GM21381 (cell line): ENCODE data around the gene BAZ1B.
"Not testable (repeated sequence)": the region's sequence is repeated elsewhere in the genome, so short reads cannot be mapped to it uniquely, and the experiment has no call there.

ENCODE experiments used
- ATAC-seq: cut with Tn5 transposase; IDR thresholded peaks from one replicate; pipeline ENCODE4 v1.9.1; 2021; ENCODE audit warnings: mild to moderate bottlenecking, moderate library complexity; ENCODE audit not compliant: unreplicated experiment

The BAZ1B gene

DNA sequence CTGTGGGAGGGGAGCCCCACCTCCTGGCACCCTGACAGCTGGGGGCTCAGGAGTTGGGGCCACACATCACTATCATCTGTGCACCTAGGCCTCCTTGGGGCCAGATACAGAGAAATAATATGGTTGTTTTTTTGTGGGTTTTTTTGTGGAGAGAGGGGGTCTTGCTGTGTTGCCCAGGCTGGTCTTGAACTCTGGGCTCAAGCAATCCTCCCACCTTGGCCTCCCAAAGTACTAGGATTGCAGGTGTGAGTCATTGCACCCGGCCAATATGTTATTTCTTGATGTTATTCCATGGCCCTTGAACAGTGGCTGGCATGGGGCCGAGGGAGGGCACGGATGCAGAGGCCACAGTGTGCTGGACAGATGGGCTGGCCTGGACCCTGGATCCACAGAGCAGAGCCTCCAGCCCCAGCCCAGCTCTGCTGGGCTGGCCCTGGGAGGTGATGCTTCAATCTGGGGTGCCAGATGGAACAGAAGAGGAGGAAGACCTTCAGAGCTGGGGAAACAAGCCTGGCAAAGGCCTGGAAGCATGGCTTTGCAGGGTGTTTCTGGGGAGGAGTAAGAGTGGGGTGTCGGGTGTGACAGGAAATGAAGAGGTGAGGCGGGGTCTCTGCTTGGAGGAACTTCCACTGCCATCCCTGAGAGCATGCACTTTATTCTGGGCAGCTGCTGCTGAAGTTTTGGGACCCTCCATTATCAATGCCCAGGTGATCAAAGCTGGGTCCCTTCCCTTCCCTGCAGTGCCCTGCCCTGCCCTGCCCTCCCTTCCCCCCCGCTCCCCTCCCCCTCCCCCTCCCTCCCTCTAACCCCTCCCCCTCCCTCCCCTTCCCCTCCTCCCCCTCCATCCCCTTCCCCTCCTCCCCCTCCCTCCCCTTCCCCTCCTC, 92.2 kb downstream of the BAZ1B start:
- ATAC-seq: no peak

DNA sequence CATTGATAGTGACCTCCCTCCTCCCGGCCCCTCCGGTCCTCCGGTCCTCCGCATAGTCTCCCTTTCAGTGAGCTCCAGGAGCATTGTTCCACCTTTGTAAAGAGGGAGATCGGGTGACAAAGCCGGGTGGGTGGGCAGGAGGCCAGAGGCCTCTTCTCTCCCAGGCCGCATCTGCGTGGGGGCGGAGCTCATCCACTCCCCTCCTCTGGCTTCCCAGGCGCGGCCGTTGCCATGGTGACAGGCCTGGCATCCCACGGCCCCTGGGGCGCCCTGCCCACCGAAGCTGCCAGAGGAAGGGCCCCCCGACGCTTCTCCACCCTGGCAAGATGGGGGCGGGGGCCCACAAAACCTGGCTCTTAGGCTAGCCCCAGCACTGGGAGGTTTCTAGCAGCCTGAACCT, 92.9 kb downstream of the BAZ1B start:
- no peak for ATAC-seq

DNA sequence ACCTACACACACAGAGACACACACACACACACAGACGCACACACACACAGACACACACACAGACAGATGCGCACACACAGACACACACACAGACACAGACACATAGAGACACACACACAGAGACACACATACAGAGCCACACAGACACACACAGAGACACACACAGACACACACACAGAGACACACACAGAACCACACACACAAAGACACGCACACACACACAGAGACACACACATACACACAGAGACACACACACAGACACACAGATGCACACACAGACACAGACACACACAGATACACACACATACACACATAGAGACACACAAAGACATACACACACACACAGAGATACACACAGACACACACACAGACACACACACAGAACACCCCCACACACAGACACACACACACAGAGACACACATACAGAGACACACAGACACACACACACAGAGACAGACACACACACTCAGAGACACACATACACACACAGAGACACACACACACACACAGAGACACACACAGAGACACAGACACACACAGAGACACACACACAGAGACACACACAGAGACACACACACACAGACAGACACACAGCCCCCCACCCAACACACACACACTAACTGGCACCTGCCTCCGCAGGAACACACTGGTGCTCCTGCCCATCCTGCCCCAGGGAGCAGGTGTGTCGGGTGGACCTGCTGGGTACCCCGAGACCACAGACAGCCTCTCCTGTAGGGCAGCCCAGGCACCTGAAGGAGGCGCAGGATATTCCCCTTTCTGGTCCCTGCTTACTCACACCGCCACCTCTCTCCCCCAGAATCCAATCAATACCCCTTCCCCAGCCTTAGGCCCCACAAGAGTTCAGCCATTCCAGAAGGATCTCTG, 93.9 kb downstream of the BAZ1B start:
- no peak for ATAC-seq

DNA sequence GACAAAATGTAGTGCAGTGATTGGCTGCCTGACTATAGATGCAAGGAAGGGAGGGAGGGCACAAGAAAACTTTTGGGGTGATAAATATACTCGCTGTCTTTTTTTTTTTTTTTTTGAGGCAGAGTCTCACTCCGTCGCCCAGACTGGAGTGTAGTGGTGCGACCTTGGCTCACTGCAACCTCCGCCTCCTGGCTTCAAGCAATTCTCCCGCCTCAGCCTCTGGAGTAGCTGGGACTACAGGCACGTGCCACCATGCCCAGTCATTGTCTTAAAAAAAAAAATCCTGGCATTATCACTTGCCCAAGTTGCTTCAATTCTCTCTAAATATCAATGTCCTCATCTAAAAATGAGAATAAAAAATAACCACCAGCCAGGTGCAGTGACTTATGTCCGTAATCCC, 96.1 kb downstream of the BAZ1B start:
- ATAC-seq: no peak

DNA sequence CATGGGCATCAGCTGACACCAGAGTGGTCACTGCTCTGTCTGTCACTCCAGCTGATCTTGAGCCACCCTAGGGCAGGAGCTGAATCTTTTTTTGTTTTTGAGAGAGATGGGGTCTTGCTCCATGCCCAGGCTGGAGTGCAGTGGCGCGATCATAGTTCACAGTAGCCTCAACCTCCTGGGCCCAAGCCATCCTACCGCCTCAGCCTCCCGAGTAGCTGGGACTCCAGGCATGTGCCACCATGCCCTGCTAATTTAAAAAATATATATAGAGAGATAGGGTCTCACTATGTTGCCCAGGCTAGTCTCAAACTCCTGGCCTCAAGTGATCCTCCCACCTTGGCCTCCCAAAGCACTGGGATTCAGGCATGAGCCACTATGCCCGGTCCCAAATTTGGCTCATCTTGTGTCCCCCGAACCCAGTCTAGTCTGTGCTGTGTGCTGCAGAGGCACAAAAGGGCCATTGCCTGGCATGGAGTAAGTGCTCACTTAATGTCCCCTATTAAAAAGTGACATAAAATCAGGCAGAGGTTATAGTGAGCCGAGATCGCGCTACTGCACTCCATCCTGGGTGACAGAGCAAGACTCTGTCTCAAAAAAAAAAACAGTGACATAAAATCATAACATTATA, 96.6 kb downstream of the BAZ1B start:
- no peak for ATAC-seq

DNA sequence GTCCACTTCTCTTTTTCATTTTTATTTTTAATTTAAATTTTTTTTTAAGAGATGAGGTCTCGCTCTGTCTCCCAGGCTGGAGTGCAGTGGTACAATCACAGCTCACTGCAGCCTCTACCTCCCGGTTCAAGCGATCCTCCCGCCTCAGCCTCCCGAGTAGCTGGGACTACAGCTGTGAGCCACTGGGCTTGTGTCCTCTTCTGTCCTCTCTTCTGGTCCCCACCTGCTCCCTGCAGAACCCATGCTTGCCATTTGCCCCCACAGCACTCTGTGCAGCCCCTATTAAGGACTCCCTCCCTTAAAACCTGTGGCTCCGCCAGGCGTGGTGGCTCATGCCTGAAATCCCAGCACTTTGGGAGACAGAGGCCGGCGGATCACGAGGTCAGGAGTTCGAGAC, 97.6 kb downstream of the BAZ1B start:
- no peak for ATAC-seq

DNA sequence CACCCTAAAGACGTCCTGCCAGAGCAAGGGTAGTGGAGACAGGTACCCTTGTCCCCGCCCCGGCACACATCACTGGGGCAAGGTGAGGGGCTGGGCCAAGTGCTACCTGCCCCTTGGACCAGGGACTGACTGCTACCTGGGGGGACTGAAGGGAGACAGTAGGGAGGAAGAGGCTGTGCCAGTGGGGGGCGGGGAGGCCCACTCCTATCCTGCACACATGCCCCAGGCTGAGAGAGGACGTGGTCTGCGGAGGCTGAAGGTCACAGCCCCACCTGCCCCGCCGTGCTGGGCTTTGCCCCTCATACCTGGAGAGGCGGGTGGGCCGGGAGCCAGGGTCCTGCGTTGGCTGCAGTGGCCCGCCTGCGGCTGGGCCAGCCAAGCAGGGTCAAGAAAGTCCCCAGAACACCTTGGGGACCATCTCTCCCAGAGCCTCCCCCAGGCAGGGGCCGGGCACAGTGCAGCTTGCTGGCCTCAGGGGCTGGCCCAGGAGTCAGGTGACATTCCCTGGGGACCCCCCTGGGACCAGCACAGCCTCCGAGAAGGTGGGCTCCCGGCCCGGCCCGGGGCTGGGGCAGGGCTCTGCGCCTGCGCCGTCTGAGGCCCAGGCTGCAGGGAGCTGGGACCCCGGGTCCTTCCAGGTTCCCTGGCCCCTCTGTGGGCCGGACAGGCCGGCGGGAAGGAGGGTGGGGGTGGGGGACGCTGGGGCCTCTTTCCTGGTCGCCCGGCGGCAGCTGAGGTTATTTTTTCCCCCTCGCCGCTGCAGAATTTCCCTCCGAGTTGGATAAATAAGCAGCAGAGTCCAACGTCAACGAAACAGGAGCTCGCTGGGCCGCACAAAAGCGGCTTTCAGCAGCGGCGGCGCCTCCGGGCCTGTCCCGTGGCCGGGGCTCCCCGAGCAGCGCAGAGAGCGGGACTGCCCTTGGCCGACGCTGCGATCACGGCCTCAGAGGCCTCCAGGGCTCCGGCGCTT, 98.3 kb downstream of the BAZ1B start:
- ATAC-seq: no peak

DNA sequence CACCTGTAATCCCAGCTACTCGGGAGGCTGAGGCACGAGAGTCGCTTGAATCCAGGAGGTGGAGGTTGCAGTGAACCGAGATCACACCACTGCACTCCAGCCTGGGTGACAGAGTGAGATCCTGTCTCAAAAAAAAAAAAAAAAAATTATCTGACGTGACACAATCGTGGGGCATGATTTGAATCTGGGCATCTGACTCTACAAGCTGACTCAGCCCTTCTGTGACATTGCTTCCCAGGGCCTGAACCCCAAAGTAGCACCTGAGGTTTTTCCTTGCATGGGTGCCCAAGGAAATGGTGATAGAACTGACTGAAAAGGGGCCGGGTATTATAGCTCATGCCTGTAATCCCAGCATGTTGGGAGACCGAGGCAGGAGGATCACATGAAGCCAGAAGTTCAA, 101.5 kb downstream of the BAZ1B start:
- ATAC-seq: not testable (repeated sequence)

DNA sequence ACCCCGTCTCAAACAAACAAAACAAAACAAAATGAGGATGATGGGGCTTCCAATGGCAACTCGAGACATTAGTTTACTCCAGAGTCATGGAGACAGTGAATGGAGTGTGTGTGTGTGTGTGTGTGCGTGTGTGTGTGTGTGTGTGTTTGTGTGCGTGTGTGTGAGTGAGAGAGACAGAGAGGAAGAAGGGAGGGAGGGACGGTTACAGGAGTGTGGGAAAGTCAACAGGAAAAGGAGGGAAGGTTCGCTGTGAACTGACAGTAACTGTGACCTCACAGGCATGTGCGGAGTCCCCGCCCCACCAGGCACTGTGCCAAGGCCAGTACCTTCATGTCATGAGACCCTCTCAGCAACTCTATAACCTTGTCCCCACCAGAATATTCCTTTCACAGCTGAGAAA, 102.1 kb downstream of the BAZ1B start:
- not testable (repeated sequence) for ATAC-seq

DNA sequence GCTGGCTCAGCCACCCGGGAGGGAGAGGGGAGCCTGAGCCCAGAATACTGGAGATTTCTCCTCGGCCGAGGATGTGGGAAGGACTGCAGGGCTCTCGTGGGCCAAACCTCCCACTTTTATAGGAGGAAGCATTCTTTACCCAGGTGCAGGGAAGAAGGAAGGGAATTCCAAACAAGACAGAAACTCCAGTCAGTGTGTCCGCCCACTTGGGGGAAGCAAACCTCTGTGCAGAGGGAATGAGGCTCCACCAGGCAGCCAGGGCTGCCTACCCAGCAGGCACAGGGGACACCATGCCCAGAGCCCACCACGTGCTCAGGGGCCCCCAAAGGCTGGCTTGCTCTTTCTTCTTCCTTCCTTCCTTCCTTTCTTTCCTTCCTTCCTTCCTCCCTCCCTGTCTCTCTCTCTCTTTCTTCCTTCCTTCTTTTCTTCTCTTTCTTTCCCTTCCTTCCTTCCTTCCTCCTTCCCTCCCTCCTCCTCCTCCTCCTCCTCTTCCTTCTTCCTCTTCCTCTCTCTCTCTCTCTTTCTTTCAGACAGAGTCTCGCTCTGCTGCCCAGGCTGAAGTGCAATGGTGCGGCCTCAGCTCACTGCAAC, 103.9 kb downstream of the BAZ1B start:
- ATAC-seq: no peak

DNA sequence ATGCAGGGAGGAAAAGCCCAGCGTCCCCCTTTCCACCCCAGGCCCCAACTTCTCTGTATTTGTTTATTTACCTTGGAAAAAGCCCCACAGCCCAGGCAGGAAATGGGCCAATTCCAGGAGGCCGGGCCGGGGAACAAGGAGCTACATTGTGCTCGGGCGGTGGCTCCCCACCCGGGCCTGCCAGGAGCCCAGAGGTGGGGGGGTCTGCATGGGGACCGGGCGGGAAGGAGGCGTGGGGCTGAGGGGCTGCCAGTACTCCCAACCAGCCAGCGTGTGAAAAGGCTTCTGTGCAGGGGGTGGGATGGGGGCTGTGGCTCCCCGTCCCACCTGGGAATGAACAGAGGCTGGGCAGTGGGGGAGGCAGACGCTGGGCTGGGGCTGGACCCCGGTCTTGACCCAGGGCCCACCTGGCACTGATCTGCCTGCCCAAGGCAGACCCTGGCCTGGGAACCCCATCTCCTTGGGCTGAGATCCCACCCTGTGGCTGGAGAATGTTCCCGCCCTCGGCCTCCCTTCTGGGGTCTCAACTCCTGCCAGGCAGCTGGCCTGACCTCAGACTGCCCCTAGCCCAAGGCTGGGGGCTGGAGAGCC, 111.5 kb downstream of the BAZ1B start:
- ATAC-seq: not testable (repeated sequence)

DNA sequence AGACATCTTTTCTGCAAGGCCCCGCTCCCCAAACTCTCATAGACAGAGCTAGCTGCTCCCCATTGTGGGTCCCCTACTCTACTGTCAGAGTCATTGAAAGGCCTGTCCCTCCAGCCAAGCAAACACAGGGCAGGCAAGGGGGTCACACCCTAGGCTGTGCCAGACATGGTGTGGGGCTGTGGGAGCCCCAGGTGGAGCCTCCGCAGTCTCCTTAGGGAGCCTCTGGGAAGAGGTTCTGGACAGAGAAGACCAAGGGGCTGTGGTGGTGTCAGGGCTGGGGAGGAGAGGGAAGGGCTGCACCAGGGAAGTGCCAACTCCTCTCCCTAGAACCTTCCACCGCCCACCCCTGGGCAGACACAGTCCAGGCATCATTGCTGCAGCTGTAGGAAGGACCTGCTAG, 117.2 kb downstream of the BAZ1B start:
- ATAC-seq: not testable (repeated sequence)

DNA sequence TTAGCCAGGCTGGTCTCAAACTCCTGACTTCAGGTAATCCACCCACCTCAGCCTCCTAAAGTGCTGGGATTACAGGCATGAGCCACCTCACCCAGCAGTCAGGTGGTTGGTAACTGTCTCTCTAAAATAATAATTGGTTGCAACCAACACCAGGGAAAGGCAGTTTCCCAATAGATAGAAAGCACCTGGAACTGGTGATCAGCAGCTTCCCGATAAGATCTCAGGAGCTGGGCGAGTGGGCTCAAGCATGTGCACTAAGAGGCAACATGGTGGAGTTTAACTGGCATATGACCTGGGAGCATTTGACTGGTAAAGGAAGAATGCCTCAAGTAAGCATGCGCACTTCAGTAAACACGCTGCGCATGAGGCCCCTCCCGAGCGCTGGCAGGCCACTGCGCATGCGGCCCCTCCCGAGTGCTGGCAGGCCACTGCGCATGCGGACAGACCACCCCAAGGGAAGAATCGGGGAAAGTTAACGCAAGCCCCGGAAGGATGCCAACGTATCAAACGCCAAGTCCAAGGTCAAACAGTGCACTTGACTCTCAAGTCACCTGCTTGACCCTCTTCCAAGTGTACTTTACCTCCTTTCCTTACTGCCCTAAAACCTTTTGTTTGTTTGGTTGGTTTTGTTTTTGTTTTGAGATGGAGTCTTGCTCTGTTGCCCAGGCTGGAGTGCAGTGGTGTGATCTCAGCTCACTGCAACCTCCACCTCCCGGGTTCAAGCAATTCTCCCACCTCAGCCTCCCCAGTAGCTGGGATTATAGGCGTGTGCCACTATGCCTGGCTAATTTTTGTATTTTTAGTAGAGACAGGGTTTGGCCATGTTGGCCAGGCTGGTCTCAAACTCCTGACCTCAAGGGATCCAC, 122.7 kb downstream of the BAZ1B start:
- not testable (repeated sequence) for ATAC-seq

DNA sequence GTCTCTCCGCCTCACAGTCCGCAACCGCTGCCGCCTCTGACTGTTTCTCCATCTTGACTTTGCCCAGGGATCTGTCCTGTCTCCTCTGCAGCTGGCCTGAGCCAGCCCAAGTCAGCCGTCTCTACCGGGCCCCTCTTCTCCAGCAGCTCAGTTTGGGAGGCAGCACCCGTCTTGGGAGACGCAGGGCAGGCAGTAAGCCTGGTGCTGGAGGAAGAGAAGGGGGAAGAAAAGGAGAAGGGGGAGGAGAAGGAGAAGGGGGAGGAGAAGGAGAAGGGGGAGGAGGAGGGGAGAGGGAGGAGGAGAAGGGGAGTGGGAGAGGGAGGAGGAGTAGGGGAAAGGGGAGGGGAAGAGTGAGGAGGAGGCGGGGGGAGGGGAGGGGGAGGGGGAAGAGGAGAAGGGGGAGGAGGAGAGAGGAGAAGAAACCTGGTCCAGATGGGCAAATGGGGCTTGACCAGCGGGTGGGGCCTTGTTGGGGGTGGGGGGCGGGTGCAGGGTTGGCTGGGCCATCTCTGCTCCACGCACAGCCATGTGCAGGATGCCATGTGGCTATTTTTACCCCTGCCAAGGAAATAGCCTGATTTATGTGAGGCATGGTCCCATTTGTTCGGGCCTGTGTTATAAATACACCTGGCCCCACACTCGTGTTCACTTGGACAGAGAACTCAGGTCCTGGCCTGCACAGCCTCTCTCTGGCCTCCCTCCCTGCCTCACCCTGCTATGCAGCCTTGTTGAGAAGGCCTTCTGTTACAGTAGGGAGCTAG, 124.4 kb downstream of the BAZ1B start:
- no peak for ATAC-seq

DNA sequence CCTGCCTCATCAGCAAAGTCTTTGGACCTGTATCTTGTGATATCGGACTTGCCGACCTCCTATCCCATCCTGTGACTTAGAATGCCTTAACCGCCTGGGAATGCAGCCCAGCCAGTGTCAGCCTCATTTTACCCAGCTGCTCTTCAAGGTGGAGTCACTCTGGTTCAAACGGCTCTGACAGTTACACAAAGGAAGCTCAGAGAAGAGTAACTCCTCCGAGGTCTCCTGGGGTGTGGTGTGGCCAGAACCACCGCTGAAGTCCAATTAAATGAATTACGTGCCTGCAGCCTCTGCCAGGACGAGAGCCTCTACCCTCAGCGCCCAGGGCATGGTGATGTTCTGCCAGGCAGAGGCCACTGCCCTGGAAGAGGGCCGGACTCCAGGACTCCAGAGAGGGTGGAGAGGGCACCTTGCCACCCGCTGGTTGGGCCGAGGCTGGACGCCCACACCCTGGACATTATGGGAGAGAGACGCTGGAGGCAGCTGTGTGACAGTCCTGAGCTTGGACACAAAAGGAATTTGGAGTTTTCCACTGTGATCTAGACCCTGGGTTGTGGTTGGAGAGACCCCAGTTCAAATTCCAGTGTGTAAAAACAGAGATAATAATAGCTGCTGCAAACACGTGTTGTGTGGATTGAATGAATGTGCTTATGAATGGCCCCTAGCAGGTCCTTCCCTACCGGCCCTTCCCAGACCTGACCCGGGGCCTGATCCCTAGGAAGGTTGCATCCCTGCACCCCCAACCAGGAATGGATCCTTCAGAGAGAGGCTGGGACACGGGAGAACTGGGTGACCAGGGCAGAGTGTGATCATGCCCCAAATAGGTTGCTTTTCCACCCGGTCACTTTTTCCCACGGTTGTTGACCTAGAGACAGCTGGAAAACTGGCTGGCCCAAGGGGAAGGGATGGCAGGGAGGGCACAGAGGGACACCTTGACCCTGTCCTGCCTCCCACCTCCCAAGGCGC, 126.3 kb downstream of the BAZ1B start:
- ATAC-seq: no peak

DNA sequence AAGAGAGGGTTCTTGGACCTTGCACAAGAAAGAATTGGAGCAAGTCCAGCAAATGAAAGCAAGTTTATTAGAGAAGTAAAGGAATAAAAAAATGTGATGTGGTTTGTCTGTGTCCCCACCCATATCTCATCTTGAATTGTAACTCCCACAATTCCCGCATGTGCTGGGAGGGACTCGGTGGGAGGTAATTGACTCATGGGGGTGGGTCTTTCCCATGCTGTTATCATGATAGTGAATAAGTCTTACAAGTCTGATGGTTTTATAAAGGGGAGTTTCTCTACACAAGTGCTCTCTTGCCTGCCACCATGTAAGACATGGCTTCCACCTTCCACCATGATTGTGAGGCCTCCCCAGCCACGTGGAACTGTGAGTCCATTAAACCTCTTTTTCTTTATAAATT, 127.7 kb downstream of the BAZ1B start:
- ATAC-seq: no peak

DNA sequence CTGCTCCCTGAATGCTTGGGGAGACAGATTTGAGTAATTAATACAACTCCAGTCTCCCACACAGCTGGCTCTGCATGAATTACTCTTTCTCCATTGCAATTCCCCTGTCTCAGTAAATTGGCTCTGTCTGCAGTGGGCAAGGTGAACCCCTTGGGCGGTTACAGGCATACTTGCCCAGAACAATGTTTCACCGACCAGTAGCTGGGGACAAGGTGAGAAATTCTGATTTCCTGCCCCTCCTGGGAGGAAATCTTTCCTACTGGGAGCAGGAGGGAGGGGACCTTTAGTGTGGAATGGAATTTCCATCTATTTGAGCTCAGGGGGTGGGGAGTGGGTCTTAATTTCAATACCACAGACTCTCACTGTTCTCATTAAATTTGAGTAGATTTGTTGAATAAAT, 130.7 kb downstream of the BAZ1B start:
- ATAC-seq: no peak
